ENCODE measurements around the gene KRTAP10-8. TPM values are rescaled to one million over a fixed set of nuclear protein-coding genes. Genes with fewer than 3 reads are reported as not detected.
"Not testable (repeated sequence)": the region's sequence is repeated elsewhere in the genome, so short reads cannot be mapped to it uniquely, and the experiment has no call there.

Gene KRTAP10-8
- total and polyA plus RNA-seq, 7 experiments from 2014 or later = not detected

DNA sequence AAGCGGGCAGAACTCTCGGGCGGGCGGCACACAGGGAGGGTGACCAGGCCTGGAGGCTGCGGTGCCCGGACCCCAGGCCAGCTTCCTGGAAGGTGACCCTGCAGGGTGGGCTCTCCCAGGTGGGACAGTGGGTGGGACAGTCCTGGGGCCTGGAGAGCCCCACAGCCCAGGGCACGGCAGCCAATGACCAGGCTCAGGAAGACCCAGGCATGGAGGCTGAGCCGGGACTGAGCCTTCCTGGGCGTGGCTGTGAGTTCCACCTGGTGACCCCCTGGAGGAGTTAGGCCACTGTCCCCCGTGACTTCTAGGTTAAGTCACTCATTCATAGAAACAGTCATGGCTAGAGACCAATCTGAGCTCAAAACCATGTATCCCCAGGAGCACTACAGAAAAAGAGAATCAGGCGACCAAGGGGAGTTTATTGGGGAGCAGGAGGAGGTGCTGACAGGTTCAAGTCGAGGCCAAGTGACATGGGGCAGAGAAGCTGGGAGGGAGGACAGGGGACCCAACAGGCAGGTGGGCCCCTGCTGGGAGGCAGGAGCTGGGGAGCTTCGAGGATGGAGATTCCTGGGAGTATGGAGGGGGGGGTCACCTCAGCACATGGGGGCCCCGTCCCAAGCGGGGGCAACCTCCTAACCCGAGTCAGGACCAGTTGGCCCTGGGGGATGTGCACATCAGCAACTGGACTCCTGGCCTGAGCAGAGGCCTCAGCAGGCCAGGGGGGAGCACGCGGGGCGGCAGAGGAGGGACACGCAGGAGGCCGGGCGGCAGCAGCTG is 32.6 kb upstream of the KRTAP10-8 start:
- H3K36me3 ChIP-seq (ENCODE audit: control insufficient read depth in 2 of 3, insufficient read depth in 3 of 3, low read length in 3 of 3) = no peaks in the 10 kb centered on the region
- H3K4me1 Mint-ChIP-seq = peaks cover 13 to 46% (median 36%) of the 10 kb centered on the region in 7 donors
- peak overlapping the region in 3 of 9 donors; percentile 8 to 59 (median 41) for H3K27ac Mint-ChIP-seq
- ATAC-seq (no peak), DNase-seq (no peak)
- H3K4me1 ChIP-seq (ENCODE audit: control insufficient read depth in 2 of 2, insufficient read depth in 2 of 2, low read length in 2 of 2) = peaks cover 0 to 8% of the 10 kb centered on the region in 2 donors
- H3K9me3 Mint-ChIP-seq = peaks cover 3 to 56% (median 26%) of the 10 kb centered on the region in 11 donors
- ChIA-PET POLR2A (interaction anchor here (0.7 to 1.2 kb wide), 2 partner anchors 16 to 32 kb away, joined by 3 read pairs; no protein-coding TSS in a partner anchor), CTCF (no interaction called here)
- peaks cover 0 to 10% (median 8%) of the 10 kb centered on the region in 5 donors for H3K27me3 Mint-ChIP-seq
- H3K27me3 ChIP-seq (ENCODE audit: control insufficient read depth in 2 of 2, insufficient read depth in 2 of 2, low read length in 2 of 2) = no peaks in the 10 kb centered on the region
- peak overlapping the region in 2 of 10 donors; percentile 50 to 55 for H3K4me3 Mint-ChIP-seq
- peaks cover 4 to 12% (median 9%) of the 10 kb centered on the region in 5 donors for H3K36me3 Mint-ChIP-seq
- intact Hi-C loops (cut with micrococcal nuclease) = no loop called here
- peaks cover 0 to 3% (median 0%) of the 10 kb centered on the region in 3 experiments for H3K9me3 ChIP-seq (ENCODE audit: control insufficient read depth in 2 of 3, low read length in 3 of 3)
- no peak overlapping the region for H3K4me3 ChIP-seq (ENCODE audit: low read length)
- H3K27ac ChIP-seq (ENCODE audit: low read depth, low read length) = no peak overlapping the region

DNA sequence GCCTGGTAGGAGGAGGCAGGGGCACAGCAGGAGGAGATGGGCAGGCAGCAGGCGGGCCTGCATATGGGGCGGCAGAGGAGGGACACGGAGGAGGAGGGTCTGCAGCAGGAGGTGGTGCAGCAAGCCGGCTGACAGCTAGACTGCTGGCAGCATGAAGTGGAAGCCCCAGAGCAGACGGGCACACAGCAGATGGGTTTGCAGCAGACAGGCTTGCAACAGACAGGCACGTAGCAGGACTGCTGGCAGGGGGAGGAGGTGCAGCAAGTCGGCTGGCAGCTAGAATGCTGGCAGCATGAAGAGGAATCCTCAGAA is 32.1 kb upstream of the KRTAP10-8 start:
- intact Hi-C loops (cut with micrococcal nuclease) = loop anchor here in 1 of 2 donors (5.0 to 10.0 kb wide), 3 partner anchors 38 to 133 kb away; partner anchors contain the start of genes KRTAP12-3, KRTAP12-4 and TSPEAR
- Histone ChIP-seq H3K4me3 (ENCODE audit: low read length) (no peak overlapping the region), H3K27ac (ENCODE audit: low read depth, low read length) (no peak overlapping the region), H3K9me3 (ENCODE audit: control insufficient read depth in 2 of 3, low read length in 3 of 3) (peaks cover 0 to 3% (median 0%) of the 10 kb centered on the region in 3 experiments), H3K27me3 (ENCODE audit: control insufficient read depth in 2 of 2, insufficient read depth in 2 of 2, low read length in 2 of 2) (no peaks in the 10 kb centered on the region), H3K36me3 (ENCODE audit: control insufficient read depth in 2 of 3, insufficient read depth in 3 of 3, low read length in 3 of 3) (no peaks in the 10 kb centered on the region), H3K4me1 (ENCODE audit: control insufficient read depth in 2 of 2, insufficient read depth in 2 of 2, low read length in 2 of 2) (peaks cover 0 to 8% of the 10 kb centered on the region in 2 donors)
- peaks cover 0 to 11% (median 8%) of the 10 kb centered on the region in 5 donors for H3K27me3 Mint-ChIP-seq
- peaks cover 16 to 45% (median 40%) of the 10 kb centered on the region in 7 donors for H3K4me1 Mint-ChIP-seq
- CTCF ChIA-PET = interaction anchor here (1.4 kb wide), 1 partner anchor 69 kb away, joined by 5 read pairs; no protein-coding TSS in a partner anchor
- POLR2A ChIA-PET = interaction anchor here (0.7 to 1.2 kb wide), 2 partner anchors 16 to 33 kb away, joined by 3 read pairs; no protein-coding TSS in a partner anchor
- H3K36me3 Mint-ChIP-seq = peaks cover 4 to 12% (median 9%) of the 10 kb centered on the region in 5 donors
- peak overlapping the region in 5 of 10 donors; percentile 16 to 62 (median 49) for H3K4me3 Mint-ChIP-seq
- H3K27ac Mint-ChIP-seq = peak overlapping the region in 1 of 9 donors; percentile 78
- DNase-seq (no peak), ATAC-seq (no peak)
- peaks cover 3 to 56% (median 26%) of the 10 kb centered on the region in 11 donors for H3K9me3 Mint-ChIP-seq

- DNase-seq; ATAC-seq; H3K4me1 ChIP-seq (ENCODE audit: control insufficient read depth in 2 of 2, insufficient read depth in 2 of 2, low read length in 2 of 2); H3K27me3 ChIP-seq (ENCODE audit: control insufficient read depth in 2 of 2, insufficient read depth in 2 of 2, low read length in 2 of 2); H3K9me3 ChIP-seq (ENCODE audit: control insufficient read depth in 2 of 3, low read length in 3 of 3); H3K36me3 ChIP-seq (ENCODE audit: control insufficient read depth in 2 of 3, insufficient read depth in 3 of 3, low read length in 3 of 3); H3K27ac ChIP-seq (ENCODE audit: low read depth, low read length); H3K4me3 ChIP-seq (ENCODE audit: low read length): not testable (repeated sequence)
- H3K9me3 Mint-ChIP-seq = peaks cover 3 to 56% (median 26%) of the 10 kb centered on the region in 11 donors
- H3K36me3 Mint-ChIP-seq = peaks cover 4 to 12% (median 9%) of the 10 kb centered on the region in 5 donors
- H3K4me3 Mint-ChIP-seq = peak within 1 kb of the TSS in 9 of 10 donors; percentile 9 to 62 (median 51)
- ChIA-PET POLR2A (interaction anchor here (1.2 kb wide), 1 partner anchor 33 kb away, joined by 3 read pairs; no protein-coding TSS in a partner anchor), CTCF (interaction anchor here (1.4 kb wide), 1 partner anchor 70 kb away, joined by 5 read pairs; no protein-coding TSS in a partner anchor)
- H3K4me1 Mint-ChIP-seq = peaks cover 16 to 43% (median 39%) of the 10 kb centered on the region in 7 donors
- H3K27ac Mint-ChIP-seq = peak within 1 kb of the TSS in 6 of 9 donors; percentile 21 to 78 (median 62)
- H3K27me3 Mint-ChIP-seq = peaks cover 0 to 12% (median 9%) of the 10 kb centered on the region in 5 donors
- intact Hi-C loops (cut with micrococcal nuclease) = loop anchor here in 1 of 2 donors (5.0 to 10.0 kb wide), 3 partner anchors 37 to 132 kb away; partner anchors contain the start of genes KRTAP12-3, KRTAP12-4 and TSPEAR
Observed at GRCh38 chr21:44580231-44580821, 31.6 kb upstream of the KRTAP10-8 start, which contains the start of gene KRTAP10-5. TSS of gene KRTAP10-5 (minus strand) at chr21:44580604. CDS start at chr21:44580578, 26 bp downstream.

DNA sequence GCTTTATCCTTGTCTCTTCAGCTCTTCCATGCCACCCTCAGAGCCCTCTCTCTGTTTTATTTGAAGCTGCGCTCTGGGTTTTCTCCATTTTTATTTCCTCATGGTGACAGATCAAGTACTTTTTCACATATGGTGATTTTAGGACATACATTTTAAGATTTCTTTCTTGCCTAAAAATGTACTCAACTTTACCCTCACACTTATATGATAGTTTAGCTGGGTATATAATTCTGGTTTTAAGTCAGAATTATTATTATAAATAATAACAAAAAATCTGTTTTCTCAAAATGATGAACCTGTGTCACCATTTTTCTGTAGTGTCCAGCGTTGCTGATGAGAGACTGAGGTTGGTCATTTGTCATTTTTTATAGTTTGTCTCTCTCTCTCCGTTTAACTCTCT is 30.7 kb upstream of the KRTAP10-8 start:
- Mint-ChIP-seq H3K4me3 (peak overlapping the region in 7 of 10 donors; percentile 4 to 62 (median 51)), H3K9me3 (peaks cover 3 to 48% (median 25%) of the 10 kb centered on the region in 11 donors), H3K27ac (peak overlapping the region in 4 of 9 donors; percentile 39 to 71 (median 62)), H3K4me1 (peaks cover 14 to 43% (median 34%) of the 10 kb centered on the region in 7 donors), H3K27me3 (peaks cover 0 to 18% (median 10%) of the 10 kb centered on the region in 5 donors), H3K36me3 (peaks cover 4 to 16% (median 9%) of the 10 kb centered on the region in 5 donors)
- H3K4me1 ChIP-seq (ENCODE audit: control insufficient read depth in 2 of 2, insufficient read depth in 2 of 2, low read length in 2 of 2) = peaks cover 0 to 8% of the 10 kb centered on the region in 2 donors
- H3K4me3 ChIP-seq (ENCODE audit: low read length) = no peak overlapping the region
- no peak for DNase-seq
- CTCF ChIA-PET = interaction anchor here (1.4 kb wide), 1 partner anchor 71 kb away, joined by 5 read pairs; no protein-coding TSS in a partner anchor
- no peak for ATAC-seq
- no peak overlapping the region for H3K27ac ChIP-seq (ENCODE audit: low read depth, low read length)
- intact Hi-C loops (cut with micrococcal nuclease) = loop anchor here in 1 of 2 donors (5.0 to 10.0 kb wide), 3 partner anchors 36 to 131 kb away; partner anchors contain the start of genes KRTAP12-3, KRTAP12-4 and TSPEAR
- peaks cover 0 to 3% (median 0%) of the 10 kb centered on the region in 3 experiments for H3K9me3 ChIP-seq (ENCODE audit: control insufficient read depth in 2 of 3, low read length in 3 of 3)
- H3K27me3 ChIP-seq (ENCODE audit: control insufficient read depth in 2 of 2, insufficient read depth in 2 of 2, low read length in 2 of 2) = no peaks in the 10 kb centered on the region
- POLR2A ChIA-PET = interaction anchor here (0.6 kb wide), 1 partner anchor 18 kb away, joined by 3 read pairs; no protein-coding TSS in a partner anchor
- no peaks in the 10 kb centered on the region for H3K36me3 ChIP-seq (ENCODE audit: control insufficient read depth in 2 of 3, insufficient read depth in 3 of 3, low read length in 3 of 3)

DNA sequence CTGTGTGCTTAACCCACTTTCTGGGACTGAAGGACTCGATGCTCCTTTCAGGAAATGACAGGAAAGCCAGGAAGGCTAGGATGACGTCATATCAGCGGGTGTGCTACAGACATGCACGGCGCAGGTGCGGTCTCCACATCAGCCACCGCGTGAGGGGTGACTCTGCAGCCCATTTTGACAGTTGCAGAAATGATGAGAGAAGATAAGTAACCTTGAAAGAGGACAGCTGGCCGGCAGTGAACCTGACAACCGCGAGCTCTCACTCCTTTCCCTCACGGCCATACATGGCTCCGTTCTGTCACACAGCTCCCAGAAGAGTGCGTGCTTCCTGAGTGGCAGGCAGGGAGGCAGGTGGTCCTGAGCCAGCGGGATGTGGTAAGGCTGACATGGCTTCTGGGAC is 29.8 kb upstream of the KRTAP10-8 start:
- Mint-ChIP-seq H3K9me3 (peaks cover 3 to 47% (median 20%) of the 10 kb centered on the region in 11 donors), H3K27ac (peak overlapping the region in 1 of 9 donors; percentile 15), H3K4me3 (no peak overlapping the region), H3K36me3 (peaks cover 4 to 16% (median 9%) of the 10 kb centered on the region in 5 donors), H3K4me1 (peaks cover 14 to 43% (median 34%) of the 10 kb centered on the region in 7 donors), H3K27me3 (peaks cover 0 to 27% (median 19%) of the 10 kb centered on the region in 5 donors)
- CTCF ChIA-PET = no interaction called here
- Histone ChIP-seq H3K27me3 (ENCODE audit: control insufficient read depth in 2 of 2, insufficient read depth in 2 of 2, low read length in 2 of 2) (no peaks in the 10 kb centered on the region), H3K4me3 (ENCODE audit: low read length) (no peak overlapping the region), H3K4me1 (ENCODE audit: control insufficient read depth in 2 of 2, insufficient read depth in 2 of 2, low read length in 2 of 2) (peaks cover 0 to 8% of the 10 kb centered on the region in 2 donors), H3K27ac (ENCODE audit: low read depth, low read length) (no peak overlapping the region), H3K36me3 (ENCODE audit: control insufficient read depth in 2 of 3, insufficient read depth in 3 of 3, low read length in 3 of 3) (no peaks in the 10 kb centered on the region), H3K9me3 (ENCODE audit: control insufficient read depth in 2 of 3, low read length in 3 of 3) (peaks cover 0 to 3% (median 0%) of the 10 kb centered on the region in 3 experiments)
- intact Hi-C loops (cut with micrococcal nuclease) = loop anchor here in 1 of 2 donors (5.0 to 10.0 kb wide), 3 partner anchors 35 to 130 kb away; partner anchors contain the start of genes KRTAP12-3, KRTAP12-4 and TSPEAR
- DNase-seq (no peak), ATAC-seq (no peak)
- POLR2A ChIA-PET = no interaction called here
